Uterus (tissue), 4 donors: ENCODE data around the gene PRSS8. TPM values are rescaled to one million over a fixed set of nuclear protein-coding genes. Genes with fewer than 3 reads are reported as not detected.
"Not testable (repeated sequence)": the region's sequence is repeated elsewhere in the genome, so short reads cannot be mapped to it uniquely, and the experiment has no call there.

Experiments used
- DNase-seq, 2 donors: peaks; one replicate each; pipeline ENCODE4 v3.0.0-alpha.2; 2019 to 2020
- H3K27ac ChIP-seq, 2 donors: fragments of 200-600 bp; sonication (generic); 1 replicate in 1 of 2; 2 replicates in 1 of 2; pipeline ENCODE4 v1.5.1; 2016 to 2018
- H3K27me3 ChIP-seq, 2 donors: fragments of 200-600 bp; sonication (generic); one replicate each; pipeline ENCODE4 v1.5.1; 2018 to 2019; ENCODE audit warnings: control low read depth in 1 of 2
- H3K36me3 ChIP-seq, 2 donors: fragments of 200-600 bp; sonication (generic); one replicate each; pipeline ENCODE4 v1.5.1; 2019; ENCODE audit warnings: control low read depth in 1 of 2
- H3K4me1 ChIP-seq, 2 donors: fragments of 200-600 bp; sonication (generic); one replicate each; pipeline ENCODE4 v1.5.1; 2018 to 2019; ENCODE audit warnings: control low read depth in 1 of 2
- H3K4me3 ChIP-seq, 2 donors: fragments of 200-600 bp; sonication (generic); 1 replicate in 1 of 2; 2 replicates in 1 of 2; pipeline ENCODE4 v1.5.1; 2018 to 2019; ENCODE audit warnings: mild to moderate bottlenecking in 1 of 2
- H3K9me3 ChIP-seq, 2 donors: fragments of 200-600 bp; sonication (generic); one replicate each; pipeline ENCODE4 v1.5.1; 2019; ENCODE audit warnings: control low read depth in 1 of 2
- POLR2A ChIP-seq, 2 donors: fragments of 450-650 bp; IDR thresholded peaks; one replicate each; pipeline ENCODE4 v1.6.1; 2016; ENCODE audit warnings: antibody characterized with exemption in 2 of 2, mild to moderate bottlenecking in 1 of 2, moderate library complexity in 1 of 2
- intact Hi-C: fragments of 100-400 bp; cut with DNase I; formaldehyde crosslinking; loops from one replicate; pipeline ENCODE4 v1.15.1; 2023; ENCODE audit warnings: low total_unique reads
- total RNA-seq, 4 donors: library from RNA; depleted of rRNA in 3 of 4; stranded (reverse); fragments of >200 nt in 3 of 4; gene quantifications; one replicate each; pipeline versions ENCODE4 v1.1.0 to v1.2.4, GENCODE V29; 2014 to 2023
- TF ChIP-seq, protein P1 (sequence below), 4 experiments: fragments of 200-600 bp in 2 of 4; fragments of 450-650 bp in 2 of 4; sonication (generic) in 2 of 4; IDR thresholded peaks; one replicate each; pipeline ENCODE4 v1.5.1; 2016 to 2019; ENCODE audit warnings: antibody characterized with exemption in 4 of 4, mild to moderate bottlenecking in 2 of 4, moderate library complexity in 1 of 4
- donor health status: DM: yes; HTN: yes; CAD: no.

PRSS8 gene
- total RNA-seq, 4 donors from 2014 or later = 0.26 to 8.7 TPM; not detected in 2

DNA sequence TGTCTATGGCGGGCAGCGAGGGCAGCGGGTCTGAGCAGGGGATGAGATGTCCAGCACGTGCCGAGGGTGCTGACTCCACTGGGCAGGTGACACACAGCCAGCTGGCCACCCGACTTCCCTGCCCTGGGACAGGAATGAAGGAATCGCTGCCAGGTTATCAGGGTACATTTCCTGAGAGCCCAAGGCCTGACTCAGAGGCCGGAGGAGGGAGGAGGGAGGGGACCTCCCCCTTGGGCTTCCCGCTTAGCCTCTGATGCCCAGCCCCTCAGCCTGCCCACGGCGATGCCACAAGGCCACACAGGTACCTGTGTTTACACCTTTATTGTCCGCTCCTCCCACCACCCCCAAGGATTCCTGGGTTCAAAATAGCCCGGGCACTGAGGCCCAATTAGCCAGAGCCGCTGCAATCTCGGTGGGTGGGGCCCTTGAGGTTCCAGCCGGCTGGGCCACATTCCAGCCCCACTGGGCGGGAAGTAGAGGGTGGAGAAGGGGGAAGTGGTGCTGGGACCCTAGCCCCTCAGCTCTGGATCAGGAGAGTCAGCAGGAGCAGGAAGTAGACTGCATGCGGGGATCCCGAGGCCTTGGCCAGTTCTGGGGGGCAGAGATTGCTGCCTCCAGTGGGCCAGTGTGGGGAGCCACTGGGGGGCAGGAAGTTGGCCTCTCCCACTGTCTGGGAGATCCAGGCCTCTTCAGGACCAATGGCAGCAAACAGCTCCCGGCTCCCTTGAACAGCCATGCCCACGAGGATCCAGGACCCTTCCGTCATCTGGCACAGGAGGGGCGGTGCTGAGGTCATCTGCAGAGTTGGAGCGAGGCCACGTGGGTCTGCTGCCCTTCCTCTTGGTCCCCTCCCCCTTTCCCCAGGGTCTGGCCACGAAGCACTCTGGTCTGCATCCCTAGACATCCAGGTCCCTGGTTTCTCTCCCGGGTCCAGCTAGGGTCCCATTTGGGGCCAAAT is 3.4 kb upstream of the PRSS8 start:
- Histone ChIP-seq H3K27me3 (no peaks in the 10 kb centered on the region), H3K27ac (peak overlapping the region in 1 of 2 donors; percentile 35), H3K36me3 (no peaks in the 10 kb centered on the region), H3K4me3 (no peak overlapping the region), H3K4me1 (peaks cover 0 to 5% of the 10 kb centered on the region in 2 donors), H3K9me3 (no peaks in the 10 kb centered on the region)
- peak in 1 of 2 donors; percentile 53 for DNase-seq
- intact Hi-C loops = no loop called here
- TF ChIP-seq, protein P1, sequence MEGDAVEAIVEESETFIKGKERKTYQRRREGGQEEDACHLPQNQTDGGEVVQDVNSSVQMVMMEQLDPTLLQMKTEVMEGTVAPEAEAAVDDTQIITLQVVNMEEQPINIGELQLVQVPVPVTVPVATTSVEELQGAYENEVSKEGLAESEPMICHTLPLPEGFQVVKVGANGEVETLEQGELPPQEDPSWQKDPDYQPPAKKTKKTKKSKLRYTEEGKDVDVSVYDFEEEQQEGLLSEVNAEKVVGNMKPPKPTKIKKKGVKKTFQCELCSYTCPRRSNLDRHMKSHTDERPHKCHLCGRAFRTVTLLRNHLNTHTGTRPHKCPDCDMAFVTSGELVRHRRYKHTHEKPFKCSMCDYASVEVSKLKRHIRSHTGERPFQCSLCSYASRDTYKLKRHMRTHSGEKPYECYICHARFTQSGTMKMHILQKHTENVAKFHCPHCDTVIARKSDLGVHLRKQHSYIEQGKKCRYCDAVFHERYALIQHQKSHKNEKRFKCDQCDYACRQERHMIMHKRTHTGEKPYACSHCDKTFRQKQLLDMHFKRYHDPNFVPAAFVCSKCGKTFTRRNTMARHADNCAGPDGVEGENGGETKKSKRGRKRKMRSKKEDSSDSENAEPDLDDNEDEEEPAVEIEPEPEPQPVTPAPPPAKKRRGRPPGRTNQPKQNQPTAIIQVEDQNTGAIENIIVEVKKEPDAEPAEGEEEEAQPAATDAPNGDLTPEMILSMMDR (IDR thresholded peaks at IDR 0.05) = no peak

DNA sequence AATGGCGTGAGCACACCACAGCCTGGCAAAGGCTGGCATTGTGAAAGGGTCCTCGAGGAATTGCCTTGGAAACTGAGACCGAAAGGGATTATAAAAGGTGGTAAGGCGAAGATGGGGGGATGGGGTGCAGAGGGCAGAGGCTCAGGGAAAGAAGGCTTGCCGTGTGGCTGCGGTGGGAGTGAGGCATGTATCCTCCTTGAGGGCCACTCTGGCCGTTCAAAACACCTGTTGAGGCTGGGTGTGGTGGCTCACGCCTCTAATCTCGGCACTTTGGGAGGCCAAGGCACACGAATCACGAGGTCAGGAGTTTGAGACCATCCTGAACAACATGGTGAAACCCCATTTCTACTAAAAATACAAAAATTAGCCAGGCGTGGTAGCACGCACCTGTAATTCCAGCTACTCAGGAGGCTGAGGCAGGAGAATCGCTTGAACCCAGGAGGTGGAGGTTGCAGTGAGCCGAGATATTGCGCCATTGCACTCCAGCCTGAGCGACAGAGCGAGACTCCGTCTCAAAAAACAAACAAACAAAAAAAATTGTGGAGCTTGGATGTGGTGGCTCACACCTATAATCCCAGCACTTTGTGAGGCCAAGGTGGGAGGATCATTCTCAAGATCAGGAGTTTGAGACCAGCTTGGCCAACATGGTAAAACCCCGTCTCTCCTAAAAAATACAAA is 1.4 kb upstream of the PRSS8 start:
- H3K4me1 ChIP-seq, DNase-seq, H3K4me3 ChIP-seq, H3K27ac ChIP-seq, H3K9me3 ChIP-seq, H3K36me3 ChIP-seq, intact Hi-C loops, H3K27me3 ChIP-seq: not testable (repeated sequence)

DNA sequence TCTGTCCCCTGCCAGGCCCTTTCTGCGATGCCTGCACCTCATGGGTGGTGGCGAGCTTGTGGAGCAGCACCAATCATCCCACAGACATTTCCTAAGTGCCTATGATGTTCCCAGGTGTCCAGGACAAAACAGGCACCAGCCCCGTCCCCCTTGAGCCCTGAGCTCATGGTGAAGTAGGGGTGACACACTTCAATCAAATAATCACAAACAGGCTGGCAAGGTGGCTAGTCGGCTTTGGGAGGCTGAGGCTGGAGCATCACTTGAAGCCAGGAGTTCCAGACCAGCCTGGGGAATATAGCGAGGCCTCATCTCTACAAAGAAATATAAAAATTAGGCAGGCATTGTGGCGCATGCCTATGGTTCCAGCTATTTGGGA is 748 bp upstream of the PRSS8 start:
- Histone ChIP-seq H3K4me3 (no peak overlapping the region), H3K36me3 (no peaks in the 10 kb centered on the region), H3K4me1 (peaks cover 0 to under 1% of the 10 kb centered on the region in 2 donors), H3K27ac (no peak overlapping the region), H3K9me3 (no peaks in the 10 kb centered on the region), H3K27me3 (no peaks in the 10 kb centered on the region)
- TF ChIP-seq, protein P1 (IDR thresholded peaks at IDR 0.05) = no peak
- no peak for TF ChIP-seq POLR2A (IDR thresholded peaks at IDR 0.05)
- DNase-seq = no peak
- intact Hi-C loops = no loop called here

DNA sequence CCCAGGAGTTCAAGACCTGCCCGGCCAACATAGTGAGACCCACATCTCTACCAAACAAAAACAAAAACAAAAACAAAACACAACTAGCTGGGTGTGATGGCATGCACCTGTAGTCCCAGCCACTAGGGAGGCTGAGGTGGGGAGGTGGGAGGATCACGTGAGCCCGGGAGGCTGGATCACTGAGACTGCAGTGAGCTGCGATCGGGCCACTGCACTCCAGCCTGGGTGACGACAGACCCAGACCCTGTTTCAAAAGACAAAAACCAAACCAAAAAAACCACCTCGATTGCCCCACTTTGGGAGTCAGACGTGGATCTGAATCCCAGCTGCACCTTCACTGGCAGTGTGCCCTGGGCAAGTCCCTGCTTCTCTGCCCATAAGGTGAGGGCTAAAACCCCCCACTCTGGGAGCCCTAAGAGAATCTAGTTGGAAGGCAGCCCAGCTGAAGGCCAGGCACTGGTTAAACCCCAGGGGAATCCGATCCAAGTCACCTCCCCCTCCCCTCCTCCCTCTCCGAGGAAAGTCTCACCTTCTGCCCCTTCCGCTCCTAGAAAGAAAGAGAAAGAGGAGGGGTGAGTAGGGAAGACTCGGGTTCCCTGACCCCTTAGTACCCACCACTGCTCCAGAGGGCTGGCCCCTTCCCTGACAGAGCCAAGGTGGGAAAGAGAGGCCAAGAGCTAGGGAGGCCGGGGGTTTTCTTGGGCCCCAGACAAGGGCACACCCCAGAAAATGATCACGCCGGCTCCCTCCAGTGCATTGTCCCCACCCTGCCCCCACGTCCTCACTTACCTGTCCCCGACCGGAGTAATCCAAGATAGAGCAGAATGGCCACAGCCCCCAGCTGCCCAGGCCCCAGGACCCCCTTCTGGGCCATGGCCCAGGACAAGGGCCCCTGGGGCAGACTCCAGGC is 647 bp downstream of the PRSS8 start:
- Histone ChIP-seq H3K4me3 (no peak overlapping the region), H3K4me1 (peaks cover 0 to 4% of the 10 kb centered on the region in 2 donors), H3K27ac (no peak overlapping the region), H3K9me3 (no peaks in the 10 kb centered on the region), H3K36me3 (no peaks in the 10 kb centered on the region), H3K27me3 (no peaks in the 10 kb centered on the region)
- intact Hi-C loops = no loop called here
- TF ChIP-seq POLR2A (IDR thresholded peaks at IDR 0.05) = no peak
- TF ChIP-seq, protein P1 (IDR thresholded peaks at IDR 0.05) = no peak
- DNase-seq = no peak

- H3K4me3 ChIP-seq = no peak overlapping the region
- intact Hi-C loops = no loop called here
- no peak overlapping the region for H3K27ac ChIP-seq
- peaks cover 0 to 11% of the 10 kb centered on the region in 2 donors for H3K4me1 ChIP-seq
- no peak for DNase-seq
- H3K9me3 ChIP-seq = no peaks in the 10 kb centered on the region
- TF ChIP-seq, protein P1 (IDR thresholded peaks at IDR 0.05) = no peak
- no peak for TF ChIP-seq POLR2A (IDR thresholded peaks at IDR 0.05)
- H3K27me3 ChIP-seq = no peaks in the 10 kb centered on the region
- no peaks in the 10 kb centered on the region for H3K36me3 ChIP-seq
Measured at GRCh38 chr16:31134091-31134571, 1.4 kb downstream of the PRSS8 start.
